Measurements from ENCODE around the gene C11orf16.

GRCh38 chr11:8926236-8926635 is 6.5 kb downstream of the C11orf16 start:
- TF ChIP-seq, protein P1, sequence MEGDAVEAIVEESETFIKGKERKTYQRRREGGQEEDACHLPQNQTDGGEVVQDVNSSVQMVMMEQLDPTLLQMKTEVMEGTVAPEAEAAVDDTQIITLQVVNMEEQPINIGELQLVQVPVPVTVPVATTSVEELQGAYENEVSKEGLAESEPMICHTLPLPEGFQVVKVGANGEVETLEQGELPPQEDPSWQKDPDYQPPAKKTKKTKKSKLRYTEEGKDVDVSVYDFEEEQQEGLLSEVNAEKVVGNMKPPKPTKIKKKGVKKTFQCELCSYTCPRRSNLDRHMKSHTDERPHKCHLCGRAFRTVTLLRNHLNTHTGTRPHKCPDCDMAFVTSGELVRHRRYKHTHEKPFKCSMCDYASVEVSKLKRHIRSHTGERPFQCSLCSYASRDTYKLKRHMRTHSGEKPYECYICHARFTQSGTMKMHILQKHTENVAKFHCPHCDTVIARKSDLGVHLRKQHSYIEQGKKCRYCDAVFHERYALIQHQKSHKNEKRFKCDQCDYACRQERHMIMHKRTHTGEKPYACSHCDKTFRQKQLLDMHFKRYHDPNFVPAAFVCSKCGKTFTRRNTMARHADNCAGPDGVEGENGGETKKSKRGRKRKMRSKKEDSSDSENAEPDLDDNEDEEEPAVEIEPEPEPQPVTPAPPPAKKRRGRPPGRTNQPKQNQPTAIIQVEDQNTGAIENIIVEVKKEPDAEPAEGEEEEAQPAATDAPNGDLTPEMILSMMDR (IDR thresholded peaks at IDR 0.05): no peak
- no peak for TF ChIP-seq POLR2A (IDR thresholded peaks at IDR 0.05)
